GM20000 (cell line): ENCODE measurements around the gene AP3B1.

Experiments
- DNase-seq: peaks from one replicate; pipeline ENCODE4 v3.0.0; 2012; ENCODE audit warnings: low spot score
- TF ChIP-seq, protein P1 (sequence below): IDR thresholded peaks from 2 replicates; pipeline ENCODE4 v1.5.1; 2012; ENCODE audit warnings: mild to moderate bottlenecking, control low read depth; ENCODE audit errors: extremely low read depth, missing control alignments

AP3B1 gene

DNA sequence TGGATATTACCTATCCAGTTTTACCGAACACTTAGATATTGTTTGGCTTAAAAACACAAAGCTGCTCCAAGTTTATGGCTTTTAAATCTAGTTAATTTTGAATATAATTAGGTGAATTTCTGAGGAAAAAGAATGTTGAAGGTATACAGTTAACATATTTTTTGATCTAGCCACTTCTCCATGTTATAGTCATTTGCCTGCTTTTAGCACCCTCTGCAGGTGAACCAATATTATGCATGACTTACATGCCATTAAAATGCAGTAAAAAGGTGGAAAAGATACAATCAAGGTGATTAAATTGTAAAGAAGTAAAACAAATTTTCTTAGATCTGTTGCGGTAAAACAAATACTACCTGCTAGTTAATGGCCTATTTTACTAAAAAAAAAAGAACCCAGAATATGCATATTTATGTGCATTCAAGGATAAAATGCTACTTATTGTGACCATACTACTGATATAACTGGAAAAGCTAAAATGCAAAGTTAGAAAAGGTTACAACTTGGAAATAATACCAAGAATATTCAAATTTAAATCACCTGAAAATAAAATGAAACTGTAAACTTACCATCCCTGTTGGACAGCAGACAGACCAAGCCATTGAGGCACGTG is 132.1 kb downstream of the AP3B1 start:
- peak; percentile 9 for DNase-seq

DNA sequence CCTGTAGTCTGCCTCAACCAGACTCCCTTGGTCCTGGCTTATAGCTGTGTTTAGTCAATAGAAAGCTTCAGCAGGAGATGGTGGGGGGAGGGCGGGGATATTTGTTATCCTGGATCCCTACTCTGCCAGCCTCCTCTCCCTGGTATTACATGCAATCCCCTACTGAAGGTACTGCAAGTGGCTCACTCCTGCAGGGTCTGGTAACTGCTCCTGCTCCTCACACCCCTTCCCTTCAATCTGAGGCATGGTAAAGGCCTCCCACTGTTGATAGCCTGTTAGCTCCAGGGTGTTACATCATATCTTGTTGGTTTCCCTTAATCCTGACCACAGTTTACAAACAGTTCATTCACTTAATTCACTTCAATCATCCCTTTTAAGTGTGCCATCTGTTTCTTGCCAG is 137.5 kb downstream of the AP3B1 start:
- TF ChIP-seq, protein P1, sequence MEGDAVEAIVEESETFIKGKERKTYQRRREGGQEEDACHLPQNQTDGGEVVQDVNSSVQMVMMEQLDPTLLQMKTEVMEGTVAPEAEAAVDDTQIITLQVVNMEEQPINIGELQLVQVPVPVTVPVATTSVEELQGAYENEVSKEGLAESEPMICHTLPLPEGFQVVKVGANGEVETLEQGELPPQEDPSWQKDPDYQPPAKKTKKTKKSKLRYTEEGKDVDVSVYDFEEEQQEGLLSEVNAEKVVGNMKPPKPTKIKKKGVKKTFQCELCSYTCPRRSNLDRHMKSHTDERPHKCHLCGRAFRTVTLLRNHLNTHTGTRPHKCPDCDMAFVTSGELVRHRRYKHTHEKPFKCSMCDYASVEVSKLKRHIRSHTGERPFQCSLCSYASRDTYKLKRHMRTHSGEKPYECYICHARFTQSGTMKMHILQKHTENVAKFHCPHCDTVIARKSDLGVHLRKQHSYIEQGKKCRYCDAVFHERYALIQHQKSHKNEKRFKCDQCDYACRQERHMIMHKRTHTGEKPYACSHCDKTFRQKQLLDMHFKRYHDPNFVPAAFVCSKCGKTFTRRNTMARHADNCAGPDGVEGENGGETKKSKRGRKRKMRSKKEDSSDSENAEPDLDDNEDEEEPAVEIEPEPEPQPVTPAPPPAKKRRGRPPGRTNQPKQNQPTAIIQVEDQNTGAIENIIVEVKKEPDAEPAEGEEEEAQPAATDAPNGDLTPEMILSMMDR, result no peak
- no peak for DNase-seq

More for the DNA sequence above, 132.1 kb downstream of the AP3B1 start:
- TF ChIP-seq, protein P1, result no peak

DNA sequence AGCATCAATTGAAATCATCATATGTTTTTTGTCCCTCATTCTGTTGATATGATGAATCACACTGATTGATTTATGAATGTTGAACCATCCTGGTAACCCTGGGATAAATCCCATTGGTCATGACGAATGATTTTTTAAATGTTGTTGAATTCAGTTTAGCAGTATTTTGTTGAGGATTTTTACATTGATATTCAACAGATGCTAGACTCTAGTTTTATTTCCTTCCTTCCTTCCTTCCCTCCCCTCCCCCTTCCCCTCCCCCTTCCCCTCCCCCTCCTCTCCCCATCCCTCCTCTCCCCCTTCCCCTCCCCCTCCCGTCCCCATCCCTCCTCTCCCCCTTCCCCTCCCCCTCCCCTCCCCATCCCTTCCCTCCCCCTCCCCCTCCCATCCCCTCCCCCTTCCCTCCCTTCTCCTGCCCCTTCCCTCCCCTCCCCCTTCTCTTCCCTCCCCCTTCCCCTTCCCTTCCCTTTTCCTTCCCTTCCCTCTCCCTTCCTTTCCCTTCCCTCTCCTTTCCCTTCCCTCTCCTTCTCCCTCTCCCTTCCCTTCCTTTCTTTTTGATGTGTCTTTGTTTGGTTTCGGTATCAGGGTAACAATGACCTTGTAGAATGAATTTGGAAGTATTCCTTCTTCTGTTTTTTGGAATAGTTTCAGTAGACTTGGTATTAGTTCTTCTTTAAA is 142.8 kb downstream of the AP3B1 start:
- DNase-seq, result no peak
- TF ChIP-seq, protein P1, result no peak

DNA sequence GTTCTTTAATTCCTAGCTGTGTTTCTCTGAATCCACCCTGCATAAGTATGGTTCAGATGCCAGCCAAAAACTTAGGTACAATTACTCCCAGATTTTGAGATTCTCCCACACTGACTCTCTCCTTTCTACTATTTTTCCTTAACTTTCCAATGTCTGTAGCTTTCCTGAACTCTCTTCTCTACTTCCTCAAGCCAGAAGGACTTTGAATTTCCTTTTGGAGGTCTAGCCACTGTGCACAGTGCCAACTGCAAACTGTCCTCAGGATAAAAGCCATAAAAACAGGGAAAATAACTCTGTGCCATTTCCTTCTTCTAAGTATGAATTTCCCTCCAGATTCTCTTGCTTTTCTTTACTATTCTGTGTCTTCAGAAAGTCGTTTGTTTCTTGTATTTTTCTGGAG is 157.2 kb downstream of the AP3B1 start:
- TF ChIP-seq, protein P1, result no peak
- no peak for DNase-seq

DNA sequence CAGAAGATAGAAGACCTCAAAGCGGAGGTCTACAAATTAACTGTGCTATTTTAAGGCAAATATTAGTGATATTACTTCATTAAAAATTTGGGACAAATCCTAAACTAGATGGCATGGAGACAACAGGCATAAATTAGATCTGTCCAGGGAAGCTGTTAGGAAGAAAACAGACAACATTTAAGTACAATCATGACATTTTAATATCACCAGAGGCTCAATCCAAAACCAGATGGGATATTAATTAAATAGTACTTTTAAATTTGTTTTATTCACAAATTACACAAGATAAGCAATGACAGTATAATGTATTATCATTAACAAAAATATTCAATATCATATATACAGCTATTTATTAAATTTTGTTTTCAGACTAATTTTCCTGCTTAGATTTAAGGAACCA is 161.1 kb downstream of the AP3B1 start:
- TF ChIP-seq, protein P1, result no peak
- DNase-seq, result no peak

DNA sequence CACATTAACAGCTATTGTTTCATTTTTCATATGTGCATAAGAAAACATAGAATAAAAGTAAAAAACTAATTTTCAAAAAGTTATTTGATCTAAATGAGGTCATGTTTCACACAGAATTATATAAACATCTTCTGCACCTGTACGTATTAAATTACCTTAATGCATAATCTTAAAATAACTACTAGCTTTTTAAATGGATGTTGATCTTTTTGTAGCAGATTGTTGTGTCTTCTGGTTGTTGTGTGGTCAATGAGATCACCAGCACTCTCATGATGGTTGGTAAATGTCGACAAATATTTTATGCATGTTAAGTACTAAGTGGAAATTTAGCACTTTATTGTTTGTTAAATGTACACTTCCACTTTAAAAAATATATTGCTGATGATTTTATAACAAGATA is 162.0 kb downstream of the AP3B1 start:
- TF ChIP-seq, protein P1, result no peak
- DNase-seq, result no peak

DNA sequence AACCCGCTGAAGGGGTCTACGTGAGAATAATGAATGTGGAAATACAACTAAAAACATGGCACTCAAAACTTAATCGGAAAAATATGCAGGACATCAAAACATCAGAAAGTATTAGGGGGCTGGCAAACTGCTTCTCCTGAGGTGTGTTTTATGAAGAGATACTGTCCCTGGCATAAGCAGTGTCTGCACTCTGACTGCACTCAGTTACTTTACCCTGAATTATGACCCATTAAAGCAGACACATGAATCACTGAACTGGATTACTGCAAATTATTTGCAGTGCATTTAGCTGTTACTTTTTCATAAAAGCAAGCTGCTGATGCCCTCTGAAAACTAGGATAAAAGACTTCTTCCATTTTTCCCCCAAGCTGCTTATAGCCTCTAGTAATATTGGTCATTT is 164.9 kb downstream of the AP3B1 start:
- TF ChIP-seq, protein P1, result no peak
- no peak for DNase-seq
